ENCODE measurements around the gene NUDT21.

The NUDT21 gene

GRCh38 chr16:56478281-56479049, 27.3 kb upstream of the NUDT21 start:
- Histone ChIP-seq H3K36me3 (ENCODE audit: control insufficient read depth, insufficient read depth, low read length) (peaks cover 16% of the 10 kb centered on the region), H3K4me3 (replicated peaks; ENCODE audit: low read depth, low read length) (no peak overlapping the region), H3K27me3 (replicated peaks; ENCODE audit: control insufficient read depth, insufficient read depth, low read length) (no peaks in the 10 kb centered on the region)
- no peak for TF ChIP-seq CTCF (IDR thresholded peaks at IDR 0.05; ENCODE audit: insufficient read depth, low read length, poor library complexity, severe bottlenecking)
- DNase-seq (ENCODE audit: extremely low read depth, insufficient read length): no peak

- Histone ChIP-seq H3K4me3 (replicated peaks; ENCODE audit: low read depth, low read length) (no peak overlapping the region), H3K36me3 (ENCODE audit: control insufficient read depth, insufficient read depth, low read length) (peaks cover 15% of the 10 kb centered on the region), H3K27me3 (replicated peaks; ENCODE audit: control insufficient read depth, insufficient read depth, low read length) (no peaks in the 10 kb centered on the region)
- no peak for DNase-seq (ENCODE audit: extremely low read depth, insufficient read length)
- no peak for TF ChIP-seq CTCF (IDR thresholded peaks at IDR 0.05; ENCODE audit: insufficient read depth, low read length, poor library complexity, severe bottlenecking)
Observed at GRCh38 chr16:56477096-56477878, 26.2 kb upstream of the NUDT21 start.

DNA sequence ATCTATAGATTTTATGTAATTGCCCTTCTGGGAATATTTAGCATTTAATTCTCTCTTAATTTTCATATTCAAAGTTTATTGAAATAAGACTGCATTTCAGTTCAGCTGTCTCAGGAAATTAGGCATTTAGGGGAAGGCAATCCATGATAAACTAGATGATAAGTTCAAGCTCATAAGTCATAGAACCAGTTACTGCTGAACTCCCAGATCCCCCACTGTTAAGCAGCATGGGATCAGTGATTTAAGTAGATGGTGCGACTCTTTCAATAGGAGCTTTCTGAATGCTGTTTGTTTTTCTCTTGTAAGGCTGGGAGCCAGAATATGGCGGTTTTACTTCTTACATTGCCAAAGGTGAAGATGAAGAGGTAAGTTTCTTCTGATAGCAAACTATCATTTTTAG, 24.1 kb upstream of the NUDT21 start:
- no peak for DNase-seq (ENCODE audit: extremely low read depth, insufficient read length)
- Histone ChIP-seq H3K4me3 (replicated peaks; ENCODE audit: low read depth, low read length) (no peak overlapping the region), H3K27me3 (replicated peaks; ENCODE audit: control insufficient read depth, insufficient read depth, low read length) (no peaks in the 10 kb centered on the region), H3K36me3 (ENCODE audit: control insufficient read depth, insufficient read depth, low read length) (peaks cover 23% of the 10 kb centered on the region)
- TF ChIP-seq CTCF (IDR thresholded peaks at IDR 0.05; ENCODE audit: insufficient read depth, low read length, poor library complexity, severe bottlenecking): no peak

GRCh38 chr16:56470666-56471065, 19.5 kb upstream of the NUDT21 start:
- peaks cover 27% of the 10 kb centered on the region for H3K36me3 ChIP-seq (ENCODE audit: control insufficient read depth, insufficient read depth, low read length)
- TF ChIP-seq CTCF (IDR thresholded peaks at IDR 0.05; ENCODE audit: insufficient read depth, low read length, poor library complexity, severe bottlenecking): no peak
- H3K4me3 ChIP-seq (replicated peaks; ENCODE audit: low read depth, low read length): no peak overlapping the region
- no peaks in the 10 kb centered on the region for H3K27me3 ChIP-seq (replicated peaks; ENCODE audit: control insufficient read depth, insufficient read depth, low read length)
- DNase-seq (ENCODE audit: extremely low read depth, insufficient read length): no peak

DNA sequence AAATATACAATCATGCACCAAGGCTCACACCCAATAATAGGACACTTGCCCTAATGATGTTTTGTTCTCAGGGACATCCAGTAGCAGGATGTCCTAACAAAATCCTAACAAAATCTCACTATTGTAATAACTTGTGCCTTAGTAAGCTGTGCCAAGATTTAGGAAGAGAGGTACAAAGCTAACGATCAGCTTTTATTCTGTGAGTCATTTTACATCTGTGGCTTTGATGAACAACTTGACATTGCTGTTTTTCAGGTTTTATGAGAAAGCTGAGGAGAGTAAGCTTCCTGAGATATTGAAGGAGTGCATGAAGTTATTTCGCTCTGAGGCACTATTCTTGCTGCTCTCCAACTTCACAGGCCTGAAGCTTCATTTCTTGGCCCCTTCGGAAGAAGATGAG, 19.1 kb upstream of the NUDT21 start:
- Histone ChIP-seq H3K4me3 (replicated peaks; ENCODE audit: low read depth, low read length) (no peak overlapping the region), H3K27me3 (replicated peaks; ENCODE audit: control insufficient read depth, insufficient read depth, low read length) (no peaks in the 10 kb centered on the region), H3K36me3 (ENCODE audit: control insufficient read depth, insufficient read depth, low read length) (peaks cover 27% of the 10 kb centered on the region)
- no peak for TF ChIP-seq CTCF (IDR thresholded peaks at IDR 0.05; ENCODE audit: insufficient read depth, low read length, poor library complexity, severe bottlenecking)
- no peak for DNase-seq (ENCODE audit: extremely low read depth, insufficient read length)
